H1 (cell line): ENCODE data around the gene ZFAND2B.

Source experiments
- ASH2L ChIP-seq: fragments of 200-600, 300-600 bp; sonication (generic); IDR thresholded peaks from one replicate; pipeline ENCODE4 v1.7.1; 2017; ENCODE audit warnings: low read length
- CREB1 ChIP-seq: IDR thresholded peaks from 2 replicates; pipeline ENCODE4 v1.6.1; 2012; ENCODE audit warnings: inconsistent platforms
- EP300 ChIP-seq, 2 experiments: IDR thresholded peaks; 1 replicate in 1 of 2; 2 replicates in 1 of 2; pipeline ENCODE4 v1.6.1; 2011 to 2012; ENCODE audit warnings: low read depth in 2 of 2, low read length in 2 of 2, mild to moderate bottlenecking in 2 of 2, borderline replicate concordance in 1 of 2, inconsistent platforms in 1 of 2, moderate library complexity in 1 of 2
- GABPA ChIP-seq: IDR thresholded peaks from 2 replicates; pipeline ENCODE4 v1.6.1; 2011; ENCODE audit warnings: mild to moderate bottlenecking, low read length, moderate library complexity, borderline replicate concordance; ENCODE audit not compliant: insufficient read depth
- HDAC2 ChIP-seq, 2 experiments: fragments of 300-600 bp in 1 of 2; sonication (generic) in 1 of 2; IDR thresholded peaks; 2 replicates each; pipeline ENCODE4 v1.6.1; 2011 to 2012; ENCODE audit warnings: low read depth in 2 of 2, low read length in 2 of 2, mild to moderate bottlenecking in 2 of 2, moderate library complexity in 2 of 2, borderline replicate concordance in 1 of 2, inconsistent platforms in 1 of 2
- JUND ChIP-seq: IDR thresholded peaks from 2 replicates; pipeline ENCODE4 v1.6.1; 2011; ENCODE audit warnings: mild to moderate bottlenecking, improper control_type of control experiment, low read length
- MAFK ChIP-seq: IDR thresholded peaks from 2 replicates; pipeline ENCODE4 v1.6.1; 2012; ENCODE audit warnings: low read depth, mild to moderate bottlenecking, improper control_type of control experiment, low read length
- POLR2A ChIP-seq, 2 experiments: IDR thresholded peaks; 1 replicate in 1 of 2; 2 replicates in 1 of 2; pipeline ENCODE4 v1.6.1; 2011; ENCODE audit warnings: low read depth in 2 of 2, low read length in 2 of 2, mild to moderate bottlenecking in 2 of 2; ENCODE audit errors: control extremely low read depth in 1 of 2
- POLR2AphosphoS5 ChIP-seq: IDR thresholded peaks from 2 replicates; pipeline ENCODE4 v1.6.1; 2011; ENCODE audit warnings: low read depth, low read length
- SIN3A ChIP-seq, 2 experiments: IDR thresholded peaks in 1 of 2; conservative IDR thresholded peaks in 1 of 2; 2 replicates each; pipeline ENCODE4 v1.6.1; 2011 to 2012; ENCODE audit warnings: low read length in 2 of 2, improper control_type of control experiment in 1 of 2, low read depth in 1 of 2, mild to moderate bottlenecking in 1 of 2
- TAF1 ChIP-seq: IDR thresholded peaks from 2 replicates; pipeline ENCODE4 v1.6.1; 2011; ENCODE audit warnings: mild to moderate bottlenecking, low read depth, low read length
- TF ChIP-seq, protein P1 (sequence below), 3 experiments: IDR thresholded peaks; 1 replicate in 2 of 3; 2 replicates in 1 of 3; pipeline versions ENCODE4 v1.5.1 to v1.6.1; 2011; ENCODE audit warnings: low read length in 3 of 3, mild to moderate bottlenecking in 3 of 3, inconsistent platforms in 2 of 3, low read depth in 1 of 3, moderate library complexity in 1 of 3; ENCODE audit not compliant: insufficient read depth in 1 of 3; ENCODE audit errors: control extremely low read depth in 1 of 3
- TF ChIP-seq, protein P2 (sequence below): fragments of 300-600 bp; sonication (generic); IDR thresholded peaks from 2 replicates; pipeline ENCODE4 v1.7.1; 2012; ENCODE audit warnings: low read length, moderate library complexity, mild to moderate bottlenecking, inconsistent platforms; ENCODE audit not compliant: insufficient replicate concordance

DNA sequence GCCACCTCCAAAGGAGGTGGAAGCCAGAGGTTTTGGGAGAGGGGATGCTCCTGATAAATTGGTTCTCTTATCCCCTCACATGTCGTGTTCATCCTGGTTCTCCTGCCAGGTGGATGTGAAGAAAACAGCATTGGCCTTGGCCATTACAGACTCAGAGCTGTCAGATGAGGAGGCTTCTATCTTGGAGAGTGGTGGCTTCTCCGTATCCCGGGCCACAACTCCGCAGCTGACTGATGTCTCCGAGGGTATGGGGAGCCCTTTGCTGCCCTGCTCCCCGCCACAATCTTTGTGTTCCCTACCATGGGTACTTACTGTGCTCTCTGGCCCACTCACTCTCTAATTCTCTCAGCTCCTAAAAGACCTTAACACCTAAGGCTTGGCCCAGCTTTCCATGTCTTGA lies 25.1 kb upstream of the ZFAND2B start:
- TF ChIP-seq SIN3A (conservative IDR thresholded peaks at IDR 0.05 in 1 of 2, IDR thresholded peaks at IDR 0.05 in 1 of 2; ENCODE audit: low read depth in 1 of 2, low read length in 2 of 2) = no peak
- no peak for TF ChIP-seq POLR2AphosphoS5
- TF ChIP-seq EP300 (IDR thresholded peaks at IDR 0.05; ENCODE audit: borderline replicate concordance in 1 of 2, low read depth in 2 of 2, low read length in 2 of 2) = no peak
- TF ChIP-seq, protein P1, sequence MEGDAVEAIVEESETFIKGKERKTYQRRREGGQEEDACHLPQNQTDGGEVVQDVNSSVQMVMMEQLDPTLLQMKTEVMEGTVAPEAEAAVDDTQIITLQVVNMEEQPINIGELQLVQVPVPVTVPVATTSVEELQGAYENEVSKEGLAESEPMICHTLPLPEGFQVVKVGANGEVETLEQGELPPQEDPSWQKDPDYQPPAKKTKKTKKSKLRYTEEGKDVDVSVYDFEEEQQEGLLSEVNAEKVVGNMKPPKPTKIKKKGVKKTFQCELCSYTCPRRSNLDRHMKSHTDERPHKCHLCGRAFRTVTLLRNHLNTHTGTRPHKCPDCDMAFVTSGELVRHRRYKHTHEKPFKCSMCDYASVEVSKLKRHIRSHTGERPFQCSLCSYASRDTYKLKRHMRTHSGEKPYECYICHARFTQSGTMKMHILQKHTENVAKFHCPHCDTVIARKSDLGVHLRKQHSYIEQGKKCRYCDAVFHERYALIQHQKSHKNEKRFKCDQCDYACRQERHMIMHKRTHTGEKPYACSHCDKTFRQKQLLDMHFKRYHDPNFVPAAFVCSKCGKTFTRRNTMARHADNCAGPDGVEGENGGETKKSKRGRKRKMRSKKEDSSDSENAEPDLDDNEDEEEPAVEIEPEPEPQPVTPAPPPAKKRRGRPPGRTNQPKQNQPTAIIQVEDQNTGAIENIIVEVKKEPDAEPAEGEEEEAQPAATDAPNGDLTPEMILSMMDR (IDR thresholded peaks at IDR 0.05; ENCODE audit: control extremely low read depth in 1 of 3, insufficient read depth in 1 of 3, low read depth in 1 of 3, low read length in 3 of 3) = no peak
- no peak for TF ChIP-seq CREB1
- no peak for TF ChIP-seq JUND
- no peak for TF ChIP-seq POLR2A (IDR thresholded peaks at IDR 0.05; ENCODE audit: control extremely low read depth in 1 of 2, low read depth in 2 of 2, low read length in 2 of 2)
- TF ChIP-seq, protein P2, sequence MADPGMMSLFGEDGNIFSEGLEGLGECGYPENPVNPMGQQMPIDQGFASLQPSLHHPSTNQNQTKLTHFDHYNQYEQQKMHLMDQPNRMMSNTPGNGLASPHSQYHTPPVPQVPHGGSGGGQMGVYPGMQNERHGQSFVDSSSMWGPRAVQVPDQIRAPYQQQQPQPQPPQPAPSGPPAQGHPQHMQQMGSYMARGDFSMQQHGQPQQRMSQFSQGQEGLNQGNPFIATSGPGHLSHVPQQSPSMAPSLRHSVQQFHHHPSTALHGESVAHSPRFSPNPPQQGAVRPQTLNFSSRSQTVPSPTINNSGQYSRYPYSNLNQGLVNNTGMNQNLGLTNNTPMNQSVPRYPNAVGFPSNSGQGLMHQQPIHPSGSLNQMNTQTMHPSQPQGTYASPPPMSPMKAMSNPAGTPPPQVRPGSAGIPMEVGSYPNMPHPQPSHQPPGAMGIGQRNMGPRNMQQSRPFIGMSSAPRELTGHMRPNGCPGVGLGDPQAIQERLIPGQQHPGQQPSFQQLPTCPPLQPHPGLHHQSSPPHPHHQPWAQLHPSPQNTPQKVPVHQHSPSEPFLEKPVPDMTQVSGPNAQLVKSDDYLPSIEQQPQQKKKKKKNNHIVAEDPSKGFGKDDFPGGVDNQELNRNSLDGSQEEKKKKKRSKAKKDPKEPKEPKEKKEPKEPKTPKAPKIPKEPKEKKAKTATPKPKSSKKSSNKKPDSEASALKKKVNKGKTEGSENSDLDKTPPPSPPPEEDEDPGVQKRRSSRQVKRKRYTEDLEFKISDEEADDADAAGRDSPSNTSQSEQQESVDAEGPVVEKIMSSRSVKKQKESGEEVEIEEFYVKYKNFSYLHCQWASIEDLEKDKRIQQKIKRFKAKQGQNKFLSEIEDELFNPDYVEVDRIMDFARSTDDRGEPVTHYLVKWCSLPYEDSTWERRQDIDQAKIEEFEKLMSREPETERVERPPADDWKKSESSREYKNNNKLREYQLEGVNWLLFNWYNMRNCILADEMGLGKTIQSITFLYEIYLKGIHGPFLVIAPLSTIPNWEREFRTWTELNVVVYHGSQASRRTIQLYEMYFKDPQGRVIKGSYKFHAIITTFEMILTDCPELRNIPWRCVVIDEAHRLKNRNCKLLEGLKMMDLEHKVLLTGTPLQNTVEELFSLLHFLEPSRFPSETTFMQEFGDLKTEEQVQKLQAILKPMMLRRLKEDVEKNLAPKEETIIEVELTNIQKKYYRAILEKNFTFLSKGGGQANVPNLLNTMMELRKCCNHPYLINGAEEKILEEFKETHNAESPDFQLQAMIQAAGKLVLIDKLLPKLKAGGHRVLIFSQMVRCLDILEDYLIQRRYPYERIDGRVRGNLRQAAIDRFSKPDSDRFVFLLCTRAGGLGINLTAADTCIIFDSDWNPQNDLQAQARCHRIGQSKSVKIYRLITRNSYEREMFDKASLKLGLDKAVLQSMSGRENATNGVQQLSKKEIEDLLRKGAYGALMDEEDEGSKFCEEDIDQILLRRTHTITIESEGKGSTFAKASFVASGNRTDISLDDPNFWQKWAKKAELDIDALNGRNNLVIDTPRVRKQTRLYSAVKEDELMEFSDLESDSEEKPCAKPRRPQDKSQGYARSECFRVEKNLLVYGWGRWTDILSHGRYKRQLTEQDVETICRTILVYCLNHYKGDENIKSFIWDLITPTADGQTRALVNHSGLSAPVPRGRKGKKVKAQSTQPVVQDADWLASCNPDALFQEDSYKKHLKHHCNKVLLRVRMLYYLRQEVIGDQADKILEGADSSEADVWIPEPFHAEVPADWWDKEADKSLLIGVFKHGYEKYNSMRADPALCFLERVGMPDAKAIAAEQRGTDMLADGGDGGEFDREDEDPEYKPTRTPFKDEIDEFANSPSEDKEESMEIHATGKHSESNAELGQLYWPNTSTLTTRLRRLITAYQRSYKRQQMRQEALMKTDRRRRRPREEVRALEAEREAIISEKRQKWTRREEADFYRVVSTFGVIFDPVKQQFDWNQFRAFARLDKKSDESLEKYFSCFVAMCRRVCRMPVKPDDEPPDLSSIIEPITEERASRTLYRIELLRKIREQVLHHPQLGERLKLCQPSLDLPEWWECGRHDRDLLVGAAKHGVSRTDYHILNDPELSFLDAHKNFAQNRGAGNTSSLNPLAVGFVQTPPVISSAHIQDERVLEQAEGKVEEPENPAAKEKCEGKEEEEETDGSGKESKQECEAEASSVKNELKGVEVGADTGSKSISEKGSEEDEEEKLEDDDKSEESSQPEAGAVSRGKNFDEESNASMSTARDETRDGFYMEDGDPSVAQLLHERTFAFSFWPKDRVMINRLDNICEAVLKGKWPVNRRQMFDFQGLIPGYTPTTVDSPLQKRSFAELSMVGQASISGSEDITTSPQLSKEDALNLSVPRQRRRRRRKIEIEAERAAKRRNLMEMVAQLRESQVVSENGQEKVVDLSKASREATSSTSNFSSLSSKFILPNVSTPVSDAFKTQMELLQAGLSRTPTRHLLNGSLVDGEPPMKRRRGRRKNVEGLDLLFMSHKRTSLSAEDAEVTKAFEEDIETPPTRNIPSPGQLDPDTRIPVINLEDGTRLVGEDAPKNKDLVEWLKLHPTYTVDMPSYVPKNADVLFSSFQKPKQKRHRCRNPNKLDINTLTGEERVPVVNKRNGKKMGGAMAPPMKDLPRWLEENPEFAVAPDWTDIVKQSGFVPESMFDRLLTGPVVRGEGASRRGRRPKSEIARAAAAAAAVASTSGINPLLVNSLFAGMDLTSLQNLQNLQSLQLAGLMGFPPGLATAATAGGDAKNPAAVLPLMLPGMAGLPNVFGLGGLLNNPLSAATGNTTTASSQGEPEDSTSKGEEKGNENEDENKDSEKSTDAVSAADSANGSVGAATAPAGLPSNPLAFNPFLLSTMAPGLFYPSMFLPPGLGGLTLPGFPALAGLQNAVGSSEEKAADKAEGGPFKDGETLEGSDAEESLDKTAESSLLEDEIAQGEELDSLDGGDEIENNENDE = no peak
- no peak for TF ChIP-seq HDAC2 (IDR thresholded peaks at IDR 0.05; ENCODE audit: borderline replicate concordance in 1 of 2, low read depth in 2 of 2, low read length in 2 of 2)
- no peak for TF ChIP-seq ASH2L
- no peak for TF ChIP-seq TAF1
- TF ChIP-seq GABPA = no peak
- no peak for TF ChIP-seq MAFK
